NCI-H510A treated with DMSO at 0.1 percent for 48 hours (cell line): ENCODE data around the gene WASHC2A.
"Not testable (repeated sequence)": the region's sequence is repeated elsewhere in the genome, so short reads cannot be mapped to it uniquely, and the experiment has no call there.

ENCODE experiments used
- DNase-seq: peaks from one replicate; lab custom pipeline; 2025; lab: John Stamatoyannopoulos, UW

The WASHC2A gene

DNA sequence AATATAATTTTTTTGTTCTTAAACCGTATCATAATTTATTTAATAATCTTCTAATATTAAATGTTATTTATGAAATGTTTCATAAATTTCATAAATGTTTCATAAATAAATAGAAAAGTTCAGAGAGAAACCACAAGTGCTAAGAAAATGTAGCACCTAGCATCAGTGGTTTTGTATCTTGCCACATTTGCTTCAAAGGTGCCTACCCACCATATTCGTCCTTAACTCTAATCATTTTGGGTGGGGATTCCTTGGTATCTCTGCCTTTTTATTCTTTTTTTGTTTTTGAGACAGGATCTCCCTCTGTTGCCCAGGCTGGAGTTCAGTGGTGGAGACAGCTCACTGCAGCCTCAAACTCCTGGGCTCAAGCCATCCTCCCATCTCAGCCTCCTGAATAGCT is 7.4 kb downstream of the WASHC2A start:
- not testable (repeated sequence) for DNase-seq

DNA sequence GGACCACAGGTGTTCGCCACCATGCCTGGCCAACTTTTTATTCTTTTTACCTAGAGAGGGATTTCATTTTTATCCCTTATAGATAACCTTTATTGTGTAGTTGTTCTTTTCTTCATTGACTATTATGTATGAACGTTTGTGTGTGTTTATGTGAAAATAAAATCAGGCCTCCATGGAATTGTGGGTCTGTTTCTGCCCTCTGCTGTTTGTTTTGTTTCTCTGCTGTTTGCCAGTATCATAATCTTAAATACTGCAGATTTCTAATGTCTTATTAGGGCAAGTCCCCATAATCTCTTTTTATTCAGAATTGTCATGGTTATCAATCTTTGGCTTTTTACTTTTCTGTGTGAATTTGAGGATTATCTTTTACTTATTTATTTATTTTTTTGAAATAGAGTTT is 7.8 kb downstream of the WASHC2A start:
- not testable (repeated sequence) for DNase-seq

DNA sequence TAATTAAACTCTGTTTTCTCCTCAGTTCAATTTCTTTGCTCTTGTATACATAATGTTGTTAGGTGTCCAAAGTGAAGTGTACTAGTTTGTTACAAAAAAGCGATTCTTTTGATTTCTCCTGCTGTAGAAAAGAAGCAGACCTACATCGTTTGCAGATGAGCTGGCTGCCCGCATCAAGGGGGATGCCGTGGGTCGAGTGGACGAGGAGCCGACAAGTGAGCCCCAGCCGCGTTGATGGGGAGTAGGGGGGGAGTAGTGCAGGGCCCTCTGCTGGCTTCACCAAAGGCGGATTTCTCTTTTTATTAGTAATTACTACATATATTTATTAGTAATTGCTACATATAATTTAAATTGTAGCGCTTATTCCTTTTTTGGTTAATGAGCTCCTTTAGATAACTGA is 23.6 kb downstream of the WASHC2A start:
- not testable (repeated sequence) for DNase-seq

DNA sequence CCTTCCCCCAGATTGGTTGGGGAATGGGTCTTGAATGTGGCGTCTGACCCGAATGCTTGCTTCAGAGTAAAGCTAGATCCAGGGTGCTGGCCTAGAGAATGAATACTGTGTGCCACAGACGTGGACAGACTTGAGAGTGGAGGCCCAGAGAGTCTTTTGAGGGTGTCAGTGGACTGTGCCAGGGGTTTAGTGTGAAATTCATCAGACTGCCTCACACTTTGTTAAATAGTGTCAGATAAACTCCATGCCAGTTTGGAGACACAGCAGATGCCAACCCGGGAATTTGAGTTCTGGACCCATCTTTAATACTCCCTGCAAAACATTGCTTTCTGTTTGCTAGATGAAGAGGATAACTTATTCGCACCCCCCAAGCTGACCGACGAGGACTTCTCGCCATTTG is 25.2 kb downstream of the WASHC2A start:
- DNase-seq = not testable (repeated sequence)

DNA sequence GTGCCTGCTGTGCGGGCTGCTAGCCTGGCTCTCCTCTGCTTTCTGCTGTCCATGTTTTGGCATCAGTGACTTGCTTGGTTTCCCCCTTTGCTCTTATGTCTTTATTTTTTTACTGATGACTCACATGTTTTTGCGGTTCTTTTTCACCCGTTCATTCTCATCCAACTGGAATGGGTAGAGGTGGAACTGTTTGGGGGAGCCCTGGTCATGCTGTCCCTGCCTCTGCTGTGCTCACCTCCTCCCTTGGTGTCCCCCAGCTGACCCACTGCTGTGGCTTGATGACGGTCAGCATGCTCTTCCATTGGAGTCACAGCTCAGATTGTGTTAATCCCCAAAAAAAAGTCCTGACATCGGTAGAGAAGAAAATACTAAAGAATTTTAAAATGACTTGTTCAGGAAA is 26.9 kb downstream of the WASHC2A start:
- not testable (repeated sequence) for DNase-seq

DNA sequence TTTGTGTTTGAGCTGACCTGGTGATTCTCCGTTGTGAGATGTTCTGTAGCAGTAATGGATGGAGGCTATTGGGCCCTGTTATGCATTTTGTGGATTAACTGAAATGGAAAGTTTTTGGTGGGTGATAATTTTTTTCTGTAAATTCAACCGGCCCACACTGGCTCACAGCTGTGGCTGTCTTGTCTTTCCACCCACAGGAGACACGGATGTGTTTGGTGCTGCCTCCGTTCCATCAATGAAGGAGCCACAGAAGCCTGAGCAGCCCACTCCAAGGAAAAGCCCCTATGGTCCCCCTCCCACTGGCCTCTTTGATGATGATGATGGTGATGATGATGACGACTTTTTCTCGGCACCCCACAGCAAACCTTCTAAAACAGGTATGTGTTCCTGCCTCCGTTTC is 27.6 kb downstream of the WASHC2A start:
- DNase-seq = not testable (repeated sequence)

DNA sequence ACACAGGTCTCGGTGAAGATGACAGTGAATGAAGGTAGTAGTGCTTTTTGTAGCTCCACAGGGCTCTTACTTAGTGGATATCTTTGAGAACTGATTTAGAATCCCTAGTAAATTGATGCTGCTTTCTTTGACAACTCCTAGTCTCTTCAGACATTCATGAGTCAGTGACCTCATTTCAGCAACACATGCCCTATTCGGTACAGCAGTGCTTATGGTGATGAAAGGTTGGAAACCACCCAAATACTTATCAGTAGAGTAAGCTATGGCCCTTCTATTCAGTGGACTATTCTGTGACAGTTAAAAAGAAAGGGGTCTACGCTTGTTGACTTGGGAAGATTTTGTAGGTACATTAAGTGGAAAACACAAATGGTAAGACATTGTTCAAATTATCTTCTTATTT is 29.0 kb downstream of the WASHC2A start:
- not testable (repeated sequence) for DNase-seq

DNA sequence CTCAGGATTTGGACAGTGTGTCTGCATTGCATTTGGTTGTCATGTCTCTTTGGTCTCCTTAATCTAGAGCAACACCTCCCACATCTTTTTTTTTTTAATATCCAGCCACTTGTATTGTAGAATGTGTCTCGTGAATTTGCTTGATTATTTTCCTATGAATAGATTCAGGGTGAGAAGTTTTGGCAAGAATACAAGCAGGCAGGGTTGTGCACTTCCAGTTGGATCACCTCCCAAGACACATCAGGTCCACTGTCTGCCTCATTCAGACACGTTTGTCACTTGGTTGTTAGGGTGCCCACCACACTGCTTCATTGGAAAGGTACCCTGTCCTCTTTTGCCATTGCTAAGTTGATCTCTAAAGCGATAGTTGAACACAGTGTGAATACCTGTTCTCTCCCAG is 30.9 kb downstream of the WASHC2A start:
- DNase-seq = not testable (repeated sequence)

DNA sequence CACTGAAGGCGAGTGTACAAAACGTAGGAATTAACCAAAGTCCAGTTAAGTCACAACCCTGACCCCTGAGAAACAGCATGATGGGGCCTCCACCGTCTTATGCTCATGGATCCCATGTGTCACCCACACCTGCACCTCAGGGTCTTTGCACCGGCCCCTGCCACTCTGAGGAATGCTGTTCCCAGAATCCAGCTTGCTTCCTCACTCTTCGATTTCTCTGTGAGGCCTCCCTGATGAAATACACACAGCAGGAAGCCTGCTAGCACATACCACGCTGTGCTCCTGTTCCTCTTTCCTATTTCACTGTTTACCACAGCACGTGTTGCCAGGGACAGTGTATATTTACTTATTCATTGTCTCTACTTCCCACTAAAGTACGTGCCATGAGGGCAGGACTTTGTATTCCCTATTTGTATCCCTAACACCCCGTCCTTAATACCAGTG is 33.4 kb downstream of the WASHC2A start:
- DNase-seq = not testable (repeated sequence)

DNA sequence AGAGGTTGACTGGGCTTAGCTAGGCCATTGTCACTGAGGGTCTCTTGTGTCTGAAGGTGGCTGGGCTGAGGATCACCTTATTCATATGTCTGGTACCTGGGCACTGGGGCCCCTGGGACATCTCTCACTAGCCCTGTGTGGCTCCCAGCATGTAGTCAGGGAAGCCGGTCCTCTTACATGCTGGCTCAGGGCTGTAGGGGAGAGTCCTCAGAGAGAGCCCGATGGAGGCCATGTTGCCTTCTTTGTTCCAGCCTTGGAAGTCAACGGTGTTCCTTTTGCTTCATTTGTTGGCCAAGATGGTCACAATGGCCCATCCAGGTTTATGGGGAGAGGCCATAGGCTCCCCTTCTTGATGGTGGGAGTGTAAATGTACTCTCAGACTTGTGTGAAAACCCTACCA is 34.0 kb downstream of the WASHC2A start:
- not testable (repeated sequence) for DNase-seq

DNA sequence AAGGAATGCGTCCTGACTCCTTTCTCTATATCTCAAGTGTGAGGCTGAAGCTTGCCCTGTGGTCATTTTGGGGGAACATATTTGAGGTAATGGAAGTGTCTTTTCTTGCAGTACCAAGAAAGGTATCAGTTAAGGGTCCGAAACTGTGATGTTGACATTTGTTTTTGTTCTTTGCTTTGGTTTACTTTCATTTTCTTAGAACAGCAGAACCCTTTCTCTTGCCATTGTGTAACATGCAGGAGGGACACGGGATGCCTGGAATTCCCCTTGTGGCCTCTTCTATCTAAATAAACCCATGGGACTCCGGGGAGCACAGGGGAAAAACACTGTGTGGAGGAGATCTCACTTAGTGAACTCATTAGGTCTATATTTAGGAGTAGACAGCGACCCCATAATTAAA is 34.5 kb downstream of the WASHC2A start:
- DNase-seq = not testable (repeated sequence)

DNA sequence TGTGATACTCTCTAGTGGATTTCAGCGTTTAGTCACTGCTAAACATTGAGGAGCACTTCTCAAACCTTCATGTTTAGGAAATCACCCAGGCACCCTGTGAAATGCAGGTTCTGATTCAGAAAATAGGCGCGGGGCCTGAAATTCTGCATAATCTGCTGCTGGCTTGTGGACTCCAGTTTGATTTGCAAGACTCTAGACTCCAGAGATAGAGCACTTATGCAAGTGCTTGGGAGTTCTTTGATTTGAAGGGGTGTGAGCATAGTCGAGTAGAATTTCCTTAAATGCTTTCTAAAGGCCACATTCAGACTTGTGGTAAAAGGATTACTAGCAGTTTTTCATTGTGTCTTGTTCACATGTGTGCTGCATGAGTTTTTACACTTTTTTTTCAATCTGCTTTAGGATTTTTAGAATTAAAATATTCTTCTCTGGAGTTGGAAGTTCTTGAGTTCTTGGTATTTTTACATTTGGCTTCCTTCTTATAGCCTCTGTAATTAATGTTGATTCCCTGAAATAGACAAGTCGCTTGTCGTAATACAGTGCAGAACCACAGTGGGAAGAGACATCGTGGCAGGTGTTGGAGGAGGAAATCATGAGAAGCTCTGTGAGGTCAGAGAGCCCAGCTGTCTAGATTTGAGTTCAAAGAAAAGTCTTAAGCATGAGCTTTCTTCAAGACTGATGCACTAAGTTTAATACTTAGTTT is 41.4 kb downstream of the WASHC2A start:
- DNase-seq = not testable (repeated sequence)

DNA sequence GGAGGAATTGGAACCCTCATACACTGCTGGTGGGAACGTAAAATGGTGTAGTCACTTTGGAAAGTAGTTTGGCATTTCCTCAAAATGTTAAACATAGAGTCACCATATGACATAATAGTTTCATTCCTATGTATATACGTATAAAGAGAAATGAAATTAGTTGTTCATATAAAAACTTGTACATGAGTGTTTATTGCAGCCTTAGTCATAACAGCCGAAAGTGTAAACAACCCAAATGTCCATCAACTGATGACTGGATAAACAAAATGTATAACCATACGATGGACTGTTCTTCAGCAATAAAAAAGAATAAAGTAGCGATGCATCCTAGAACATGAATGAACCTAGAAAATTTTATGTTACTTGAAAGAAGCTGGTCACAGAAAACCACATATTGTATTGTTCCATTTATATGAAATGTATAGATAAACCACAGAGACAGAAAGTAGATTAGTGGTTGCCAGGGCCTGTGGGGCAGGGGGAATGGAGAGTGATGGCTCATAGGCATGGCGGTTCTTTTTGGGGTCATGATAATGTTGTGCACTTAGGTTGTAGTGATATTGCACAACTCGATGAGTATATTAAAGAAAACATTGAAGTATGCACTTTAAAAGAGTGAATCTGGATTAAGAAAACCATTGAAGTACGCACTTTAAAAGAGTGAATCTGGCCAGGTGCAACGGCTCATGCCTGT is 44.8 kb downstream of the WASHC2A start:
- not testable (repeated sequence) for DNase-seq

DNA sequence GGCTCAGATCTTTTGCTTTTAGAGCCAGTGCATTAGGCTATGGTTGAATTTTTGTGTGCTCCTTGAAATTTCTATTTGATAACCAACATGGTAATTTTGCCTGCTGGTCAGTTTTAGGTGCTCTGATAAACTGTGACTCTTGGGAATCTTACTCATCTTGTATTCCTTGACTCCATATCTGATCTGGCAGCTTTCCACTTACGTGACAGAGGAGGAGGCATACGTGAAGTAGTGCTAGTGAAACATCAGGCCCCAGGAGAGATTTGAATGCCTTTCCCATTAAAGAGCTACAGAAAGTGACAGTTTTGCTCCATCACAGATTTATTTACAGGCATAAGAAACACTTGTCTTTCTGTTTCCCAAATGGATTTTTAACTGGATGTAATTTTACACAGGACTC is 59.0 kb downstream of the WASHC2A start:
- DNase-seq = not testable (repeated sequence)

DNA sequence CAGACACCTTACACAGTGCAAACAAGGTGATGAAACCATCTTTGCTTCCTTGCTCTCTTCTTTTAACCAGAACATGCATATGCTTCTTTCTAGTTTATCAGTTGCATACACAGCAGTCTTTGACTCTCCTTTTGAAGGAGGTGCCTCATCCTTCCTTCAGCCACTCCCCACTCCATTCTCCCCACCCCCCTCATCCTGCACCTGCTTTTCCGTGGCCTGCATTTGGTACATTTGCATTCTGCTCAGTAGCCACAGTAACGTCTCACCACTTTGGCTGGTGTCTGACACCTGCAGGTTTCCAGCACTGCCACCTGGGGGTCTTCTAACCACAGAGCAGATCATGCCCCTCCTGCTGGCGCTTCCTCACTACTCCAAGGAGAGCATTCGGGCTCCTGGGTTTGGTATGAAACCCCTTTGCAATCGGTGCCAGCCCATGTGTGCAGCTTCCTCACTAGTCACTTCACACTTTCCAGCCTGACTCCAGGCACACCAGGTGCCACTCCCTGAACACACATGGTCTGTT is 60.1 kb downstream of the WASHC2A start:
- not testable (repeated sequence) for DNase-seq

DNA sequence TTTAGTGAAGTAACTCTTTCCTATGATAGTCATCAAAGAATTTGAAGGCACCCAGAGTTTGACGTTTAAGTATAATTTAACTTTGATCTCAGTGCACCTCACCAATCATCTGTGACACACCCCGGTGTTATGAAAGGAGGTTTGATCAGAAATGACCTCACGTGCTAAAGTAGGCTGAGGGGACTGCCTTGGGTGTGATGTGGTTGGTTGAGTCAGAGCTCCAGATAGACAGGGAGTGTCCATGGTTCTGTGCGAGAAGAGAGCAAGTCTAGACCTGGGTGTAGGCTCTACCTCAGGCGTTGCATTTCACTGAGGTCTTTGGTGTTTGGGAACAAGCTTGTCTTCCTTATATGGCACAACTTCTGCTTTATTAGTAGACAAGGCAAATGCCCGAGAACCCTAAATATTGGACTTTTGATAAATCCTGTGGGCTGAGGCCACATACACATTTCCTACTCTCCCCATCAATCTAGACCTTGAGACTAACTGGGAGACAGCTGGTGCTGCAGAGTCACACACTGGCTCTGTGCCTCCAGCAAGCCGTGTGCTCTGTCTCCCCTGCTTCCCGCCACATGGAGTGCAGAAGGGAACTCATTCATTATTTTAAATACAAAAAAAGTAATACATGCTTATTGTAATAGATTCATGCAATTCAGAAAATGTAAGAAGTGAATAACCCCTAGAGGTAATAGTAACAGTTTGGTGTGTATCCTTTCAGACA is 63.7 kb downstream of the WASHC2A start:
- DNase-seq = not testable (repeated sequence)

DNA sequence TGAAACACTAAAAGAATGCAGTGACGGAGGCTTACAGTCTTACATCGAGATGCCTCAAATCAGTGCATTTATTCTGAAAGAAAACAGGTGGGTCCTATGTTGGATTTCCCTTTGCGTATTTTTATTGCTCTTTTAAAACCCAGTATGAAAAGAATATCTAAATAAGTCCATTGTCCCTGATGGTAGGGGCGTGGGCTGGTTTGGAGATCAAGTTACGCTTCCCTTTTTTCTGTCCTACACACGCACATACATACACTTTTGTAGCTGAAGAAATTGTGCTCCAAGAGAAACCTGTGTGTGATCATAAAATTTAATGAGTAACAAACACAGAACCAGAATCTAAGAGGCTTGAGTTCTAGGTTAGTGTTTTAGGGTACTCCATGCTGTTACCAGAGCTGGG is 64.6 kb downstream of the WASHC2A start:
- DNase-seq = not testable (repeated sequence)

DNA sequence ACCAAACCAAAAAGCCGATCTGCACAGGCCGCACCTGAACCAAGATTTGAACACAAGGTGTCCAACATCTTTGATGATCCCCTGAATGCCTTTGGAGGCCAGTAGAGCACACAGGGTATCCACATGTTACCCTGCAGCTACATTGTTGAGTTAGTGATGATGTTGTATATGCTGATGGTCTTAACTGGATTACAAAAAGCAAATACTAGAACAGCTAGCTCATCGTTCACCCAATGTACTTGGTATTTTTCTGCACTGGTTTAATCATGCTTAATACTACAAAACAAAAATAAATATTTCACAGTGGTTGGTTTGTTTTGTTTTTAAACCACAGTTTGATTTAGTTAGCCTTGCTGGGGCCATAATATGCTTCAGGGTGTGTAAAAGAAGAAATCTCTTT is 65.1 kb downstream of the WASHC2A start:
- not testable (repeated sequence) for DNase-seq

DNA sequence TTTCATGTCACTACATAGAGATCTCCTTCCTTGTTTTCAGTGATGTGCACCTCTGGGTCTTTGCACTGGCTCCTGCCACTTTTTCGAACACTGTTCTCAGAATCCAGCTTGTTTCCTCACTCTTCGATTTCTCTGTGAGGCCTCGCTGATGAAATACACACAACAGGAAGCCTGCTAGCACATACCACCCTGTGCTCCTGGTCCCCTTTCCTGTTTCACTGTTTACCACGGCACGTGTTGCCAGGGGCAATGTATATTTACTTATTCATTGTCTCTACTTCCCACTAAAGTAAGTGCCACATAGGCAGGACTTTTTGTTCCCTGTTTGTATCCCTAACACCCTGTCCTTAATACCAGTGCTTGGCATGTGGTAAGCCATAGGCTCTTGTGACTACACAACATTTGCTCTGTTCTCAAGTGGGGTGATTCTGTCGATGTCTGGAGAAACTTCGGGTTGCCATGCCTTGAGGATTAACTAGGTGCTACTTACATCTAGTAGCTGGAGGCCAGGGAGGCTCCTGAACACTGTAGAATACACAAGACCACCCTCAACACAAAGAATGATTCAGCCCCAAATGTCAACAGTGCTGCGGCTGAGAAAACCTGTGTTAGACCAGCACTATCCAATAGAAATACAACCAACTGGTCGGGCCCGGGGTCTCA is 75.9 kb downstream of the WASHC2A start:
- DNase-seq = not testable (repeated sequence)

DNA sequence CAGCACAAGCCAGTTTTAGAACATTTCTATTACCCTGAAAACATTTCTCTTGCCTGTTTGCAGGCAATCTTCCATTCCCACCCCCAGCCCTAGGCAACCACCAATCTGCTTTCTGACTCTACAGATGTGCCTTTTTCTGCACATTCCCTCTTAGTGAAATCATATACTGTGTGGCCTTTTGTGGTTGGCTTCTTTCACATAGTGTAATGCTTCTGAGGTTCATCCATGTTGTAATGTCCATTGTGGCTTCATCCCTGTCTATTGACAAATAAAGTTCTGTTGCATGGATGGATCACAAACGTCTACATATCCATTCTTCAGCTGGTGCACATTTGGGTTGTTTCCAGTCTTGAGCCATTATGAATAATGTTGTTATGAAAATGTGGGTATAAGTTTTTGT is 77.8 kb downstream of the WASHC2A start:
- DNase-seq = not testable (repeated sequence)

DNA sequence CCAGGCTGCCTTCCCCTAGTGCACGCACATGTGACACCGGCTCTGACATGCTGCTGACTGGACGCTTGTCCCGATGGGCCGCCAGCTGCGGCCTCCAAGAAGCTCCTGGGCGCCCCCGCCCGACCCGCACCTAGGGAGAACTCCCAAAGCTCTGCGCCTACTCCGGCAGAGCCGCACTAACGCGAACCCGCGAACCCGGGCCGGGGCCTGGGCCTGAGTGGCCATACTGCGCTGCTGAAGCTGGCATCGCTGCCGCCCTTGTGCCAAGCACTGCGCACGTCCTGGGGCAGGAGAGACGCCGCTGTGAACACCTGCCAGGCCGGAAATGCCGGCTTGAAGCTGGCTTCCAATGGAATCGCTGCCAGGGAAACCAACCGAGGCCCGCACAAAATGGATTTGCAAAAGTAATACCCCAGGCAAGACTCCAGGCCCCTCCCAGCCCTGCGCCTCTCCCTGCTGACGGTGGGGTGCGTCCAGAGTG is 85.1 kb downstream of the WASHC2A start:
- no peak for DNase-seq

DNA sequence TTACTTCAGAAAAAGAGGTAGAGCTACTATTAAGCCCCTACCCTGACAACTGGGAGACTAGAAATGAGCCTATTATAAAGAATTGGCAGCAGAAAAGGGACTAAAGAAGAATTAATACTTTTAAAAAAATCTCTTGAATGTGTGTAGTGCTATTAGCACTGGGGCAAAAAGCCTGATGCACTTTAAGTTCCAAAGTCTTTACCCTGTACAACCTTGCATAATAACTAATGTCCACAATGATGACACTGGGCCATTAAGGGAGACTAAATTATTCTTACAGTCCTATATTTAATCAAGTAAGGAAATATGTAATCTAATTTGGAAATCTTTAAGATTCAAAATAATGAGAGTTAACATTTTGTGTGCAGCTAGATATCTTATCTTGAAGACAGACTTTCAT is 90.1 kb downstream of the WASHC2A start:
- DNase-seq = not testable (repeated sequence)
